ENCODE results near the gene GADL1.
A peak's percentile ranks its signal among the peaks of the same experiment; 100 is the strongest.

Gene GADL1

GRCh38 chr3:30918761-30919160 is 24.3 kb upstream of the GADL1 start:
- no peaks in the 10 kb centered on the region for H3K27me3 ChIP-seq (ENCODE audit: insufficient read depth, low read length)
- no peak overlapping the region for H2AFZ ChIP-seq (ENCODE audit: low read length, unreplicated experiment)
- 0 out of 2 replicates have a peak, but pooled peaks cover 3% of the 10 kb centered on the region for H3K36me3 ChIP-seq (ENCODE audit: insufficient read depth, low read length)
- peaks cover 11% of the 10 kb centered on the region for H3K4me1 ChIP-seq (ENCODE audit: control insufficient read depth, insufficient read depth, low read length, unreplicated experiment)
- H3K4me3 ChIP-seq (ENCODE audit: low read depth, low read length) = no peak overlapping the region
- H3K27ac ChIP-seq (ENCODE audit: low read depth, low read length) = no peak overlapping the region
- no peaks in the 10 kb centered on the region for H3K79me2 ChIP-seq (ENCODE audit: control insufficient read depth, insufficient read depth, low read length, unreplicated experiment)

GRCh38 chr3:30915782-30916181 is 21.3 kb upstream of the GADL1 start:
- H3K4me1 ChIP-seq (ENCODE audit: control insufficient read depth, insufficient read depth, low read length, unreplicated experiment) = peaks cover 27% of the 10 kb centered on the region
- H3K27me3 ChIP-seq (ENCODE audit: insufficient read depth, low read length) = no peaks in the 10 kb centered on the region
- no peak overlapping the region for H3K27ac ChIP-seq (ENCODE audit: low read depth, low read length)
- no peak overlapping the region for H3K4me3 ChIP-seq (ENCODE audit: low read depth, low read length)
- H3K36me3 ChIP-seq (ENCODE audit: insufficient read depth, low read length) = no peaks in the 10 kb centered on the region
- H3K79me2 ChIP-seq (ENCODE audit: control insufficient read depth, insufficient read depth, low read length, unreplicated experiment) = no peaks in the 10 kb centered on the region
- no peak overlapping the region for H2AFZ ChIP-seq (ENCODE audit: low read length, unreplicated experiment)

- Histone ChIP-seq H3K27ac (ENCODE audit: low read depth, low read length) (no peak overlapping the region), H3K4me1 (ENCODE audit: control insufficient read depth, insufficient read depth, low read length, unreplicated experiment) (peaks cover 27% of the 10 kb centered on the region), H2AFZ (ENCODE audit: low read length, unreplicated experiment) (no peak overlapping the region), H3K36me3 (ENCODE audit: insufficient read depth, low read length) (no peaks in the 10 kb centered on the region), H3K27me3 (ENCODE audit: insufficient read depth, low read length) (no peaks in the 10 kb centered on the region), H3K79me2 (ENCODE audit: control insufficient read depth, insufficient read depth, low read length, unreplicated experiment) (no peaks in the 10 kb centered on the region), H3K4me3 (ENCODE audit: low read depth, low read length) (no peak overlapping the region)
Observed at GRCh38 chr3:30914696-30915095, 20.2 kb upstream of the GADL1 start.

GRCh38 chr3:30913176-30913575 is 18.7 kb upstream of the GADL1 start:
- Histone ChIP-seq H3K27me3 (ENCODE audit: insufficient read depth, low read length) (no peaks in the 10 kb centered on the region), H3K27ac (ENCODE audit: low read depth, low read length) (peak overlapping the region; percentile 62), H2AFZ (ENCODE audit: low read length, unreplicated experiment) (no peak overlapping the region), H3K36me3 (ENCODE audit: insufficient read depth, low read length) (no peaks in the 10 kb centered on the region), H3K4me3 (ENCODE audit: low read depth, low read length) (no peak overlapping the region), H3K4me1 (ENCODE audit: control insufficient read depth, insufficient read depth, low read length, unreplicated experiment) (peaks cover 27% of the 10 kb centered on the region), H3K79me2 (ENCODE audit: control insufficient read depth, insufficient read depth, low read length, unreplicated experiment) (no peaks in the 10 kb centered on the region)

- Histone ChIP-seq H3K27ac (ENCODE audit: low read depth, low read length) (peak overlapping the region; percentile 62; the same call in 1 of the 2 replicates), H3K79me2 (ENCODE audit: control insufficient read depth, insufficient read depth, low read length, unreplicated experiment) (no peaks in the 10 kb centered on the region), H3K36me3 (ENCODE audit: insufficient read depth, low read length) (no peaks in the 10 kb centered on the region), H3K27me3 (ENCODE audit: insufficient read depth, low read length) (no peaks in the 10 kb centered on the region), H3K4me1 (ENCODE audit: control insufficient read depth, insufficient read depth, low read length, unreplicated experiment) (peaks cover 27% of the 10 kb centered on the region), H2AFZ (ENCODE audit: low read length, unreplicated experiment) (peak overlapping the region; percentile 23), H3K4me3 (ENCODE audit: low read depth, low read length) (no peak overlapping the region)
Observed at GRCh38 chr3:30912301-30912700, 17.8 kb upstream of the GADL1 start.

GRCh38 chr3:30908456-30909037 is 14.1 kb upstream of the GADL1 start:
- Histone ChIP-seq H3K27me3 (ENCODE audit: insufficient read depth, low read length) (no peaks in the 10 kb centered on the region), H3K4me1 (ENCODE audit: control insufficient read depth, insufficient read depth, low read length, unreplicated experiment) (peaks cover 16% of the 10 kb centered on the region), H3K79me2 (ENCODE audit: control insufficient read depth, insufficient read depth, low read length, unreplicated experiment) (no peaks in the 10 kb centered on the region), H3K36me3 (ENCODE audit: insufficient read depth, low read length) (no peaks in the 10 kb centered on the region), H2AFZ (ENCODE audit: low read length, unreplicated experiment) (no peak overlapping the region), H3K4me3 (ENCODE audit: low read depth, low read length) (no peak overlapping the region), H3K27ac (ENCODE audit: low read depth, low read length) (no peak overlapping the region)

GRCh38 chr3:30904996-30905395 is 10.5 kb upstream of the GADL1 start:
- H3K4me3 ChIP-seq (ENCODE audit: low read depth, low read length) = no peak overlapping the region
- no peaks in the 10 kb centered on the region for H3K27me3 ChIP-seq (ENCODE audit: insufficient read depth, low read length)
- H2AFZ ChIP-seq (ENCODE audit: low read length, unreplicated experiment) = no peak overlapping the region
- no peaks in the 10 kb centered on the region for H3K4me1 ChIP-seq (ENCODE audit: control insufficient read depth, insufficient read depth, low read length, unreplicated experiment)
- H3K79me2 ChIP-seq (ENCODE audit: control insufficient read depth, insufficient read depth, low read length, unreplicated experiment) = no peaks in the 10 kb centered on the region
- no peaks in the 10 kb centered on the region for H3K36me3 ChIP-seq (ENCODE audit: insufficient read depth, low read length)
- no peak overlapping the region for H3K27ac ChIP-seq (ENCODE audit: low read depth, low read length)

GRCh38 chr3:30895329-30895728 is 868 bp upstream of the GADL1 start:
- no peaks in the 10 kb centered on the region for H3K4me1 ChIP-seq (ENCODE audit: control insufficient read depth, insufficient read depth, low read length, unreplicated experiment)
- no peaks in the 10 kb centered on the region for H3K36me3 ChIP-seq (ENCODE audit: insufficient read depth, low read length)
- H3K27me3 ChIP-seq (ENCODE audit: insufficient read depth, low read length) = peaks cover 28% of the 10 kb centered on the region
- no peaks in the 10 kb centered on the region for H3K79me2 ChIP-seq (ENCODE audit: control insufficient read depth, insufficient read depth, low read length, unreplicated experiment)
- no peak overlapping the region for H2AFZ ChIP-seq (ENCODE audit: low read length, unreplicated experiment)
- H3K27ac ChIP-seq (ENCODE audit: low read depth, low read length) = no peak overlapping the region
- no peak overlapping the region for H3K4me3 ChIP-seq (ENCODE audit: low read depth, low read length)

GRCh38 chr3:30893678-30894325 is 659 bp downstream of the GADL1 start:
- Histone ChIP-seq H3K79me2 (ENCODE audit: control insufficient read depth, insufficient read depth, low read length, unreplicated experiment) (no peaks in the 10 kb centered on the region), H3K4me3 (ENCODE audit: low read depth, low read length) (peak overlapping the region; percentile 81), H3K27me3 (ENCODE audit: insufficient read depth, low read length) (peaks cover 28% of the 10 kb centered on the region), H3K36me3 (ENCODE audit: insufficient read depth, low read length) (no peaks in the 10 kb centered on the region), H2AFZ (ENCODE audit: low read length, unreplicated experiment) (no peak overlapping the region), H3K27ac (ENCODE audit: low read depth, low read length) (no peak overlapping the region), H3K4me1 (ENCODE audit: control insufficient read depth, insufficient read depth, low read length, unreplicated experiment) (no peaks in the 10 kb centered on the region)

GRCh38 chr3:30890907-30891306 is 3.6 kb downstream of the GADL1 start:
- H3K4me3 ChIP-seq (ENCODE audit: low read depth, low read length) = no peak overlapping the region
- H3K27ac ChIP-seq (ENCODE audit: low read depth, low read length) = no peak overlapping the region
- no peak overlapping the region for H2AFZ ChIP-seq (ENCODE audit: low read length, unreplicated experiment)
- no peaks in the 10 kb centered on the region for H3K79me2 ChIP-seq (ENCODE audit: control insufficient read depth, insufficient read depth, low read length, unreplicated experiment)
- no peaks in the 10 kb centered on the region for H3K4me1 ChIP-seq (ENCODE audit: control insufficient read depth, insufficient read depth, low read length, unreplicated experiment)
- no peaks in the 10 kb centered on the region for H3K36me3 ChIP-seq (ENCODE audit: insufficient read depth, low read length)
- peaks cover 28% of the 10 kb centered on the region for H3K27me3 ChIP-seq (ENCODE audit: insufficient read depth, low read length)

GRCh38 chr3:30886888-30887287 is 7.6 kb downstream of the GADL1 start:
- Histone ChIP-seq H3K79me2 (ENCODE audit: control insufficient read depth, insufficient read depth, low read length, unreplicated experiment) (no peaks in the 10 kb centered on the region), H3K36me3 (ENCODE audit: insufficient read depth, low read length) (no peaks in the 10 kb centered on the region), H3K4me1 (ENCODE audit: control insufficient read depth, insufficient read depth, low read length, unreplicated experiment) (no peaks in the 10 kb centered on the region), H3K27me3 (ENCODE audit: insufficient read depth, low read length) (peaks cover 7% of the 10 kb centered on the region; the same call in 1 of the 2 replicates), H2AFZ (ENCODE audit: low read length, unreplicated experiment) (no peak overlapping the region), H3K27ac (ENCODE audit: low read depth, low read length) (no peak overlapping the region), H3K4me3 (ENCODE audit: low read depth, low read length) (no peak overlapping the region)

All from ACC112 (cell line).